Endothelial cell of umbilical vein (primary cell): Measurements from ENCODE around the gene GHRH. TPM values are rescaled to one million over a fixed set of nuclear protein-coding genes. Genes with fewer than 3 reads are reported as not detected.

Experiments
- BruUV-seq: library from RNA; stranded (reverse); fragments of 400-500 nt; replicated peaks from 2 replicates; lab custom pipeline; 2021; lab: Mats Ljungman, UMichigan
- CTCF ChIA-PET: fragments of 300-600, 350-600 bp; sonication (Branson Sonifier 250); formaldehyde crosslinking; loops from one replicate; lab custom pipeline; 2021; ENCODE audit warnings: antibody characterized with exemption, inconsistent platforms; lab: Charles Lee
- POLR2A ChIA-PET: fragments of 300-600, 350-600 bp; sonication (Branson Sonifier 250); formaldehyde crosslinking; loops from one replicate; lab custom pipeline; 2021; ENCODE audit warnings: antibody characterized with exemption, inconsistent platforms; lab: Charles Lee
- DNase-seq: peaks from one replicate; pipeline ENCODE4 v3.0.0-alpha.2; 2011; ENCODE audit warnings: low read depth, low spot score
- FAIRE-seq: peaks from 2 replicates; lab custom pipeline; 2011; peaks lifted over from hg19 to GRCh38; lab: Jason Lieb, UNC
- H2AFZ ChIP-seq: 2 replicates; pipeline ENCODE4 v1.6.0; 2012; ENCODE audit warnings: low read depth, low read length, control low read depth, inconsistent platforms
- H3K27ac ChIP-seq: 2 replicates; pipeline ENCODE4 v1.5.1; 2011; ENCODE audit warnings: low read depth, mild to moderate bottlenecking, control low read depth, low read length, moderate library complexity; ENCODE audit not compliant: insufficient read depth
- H3K27me3 ChIP-seq, 2 experiments: 2 replicates each; pipeline versions ENCODE4 v1.6.0 to v1.6.1; 2011; ENCODE audit warnings: low read length in 2 of 2, mixed read lengths in 1 of 2; ENCODE audit not compliant: control insufficient read depth in 2 of 2, insufficient read depth in 2 of 2
- H3K36me3 ChIP-seq, 2 experiments: 2 replicates in 1 of 2; 3 replicates in 1 of 2; pipeline ENCODE4 v1.5.1; 2011; ENCODE audit warnings: low read length in 2 of 2, mild to moderate bottlenecking in 1 of 2, moderate library complexity in 1 of 2; ENCODE audit not compliant: control insufficient read depth in 2 of 2, insufficient read depth in 2 of 2; ENCODE audit errors: extremely low read depth in 1 of 2
- H3K4me1 ChIP-seq: 3 replicates; pipeline ENCODE4 v1.5.1; 2011; ENCODE audit warnings: mild to moderate bottlenecking, low read length; ENCODE audit not compliant: control insufficient read depth, insufficient read depth; ENCODE audit errors: extremely low read depth
- H3K4me2 ChIP-seq: 2 replicates; pipeline ENCODE4 v1.6.1; 2011; ENCODE audit warnings: low read length, control low read depth, mixed read lengths; ENCODE audit not compliant: insufficient read depth
- H3K4me3 ChIP-seq, 3 experiments: fragments of 200-600 bp in 1 of 3; sonication (generic), shearing (Covaris generic) in 1 of 3; replicated peaks in 1 of 3; 2 replicates each; pipeline ENCODE4 v1.5.1; 2011 to 2016; ENCODE audit warnings: control low read depth in 3 of 3, low read length in 3 of 3, mild to moderate bottlenecking in 2 of 3, inconsistent platforms in 1 of 3, low read depth in 1 of 3, moderate library complexity in 1 of 3; ENCODE audit not compliant: insufficient read depth in 1 of 3
- H3K79me2 ChIP-seq: 2 replicates; pipeline ENCODE4 v1.6.0; 2012; ENCODE audit warnings: low read length, inconsistent platforms; ENCODE audit not compliant: control insufficient read depth, insufficient read depth
- H3K9ac ChIP-seq: replicated peaks from 2 replicates; pipeline ENCODE3; 2011; ENCODE audit warnings: low read length, control low read depth; ENCODE audit not compliant: insufficient read depth; ENCODE audit errors: extremely low read depth
- H3K9me1 ChIP-seq: replicated peaks from 3 replicates; pipeline ENCODE4 v1.6.0; 2011; ENCODE audit warnings: mild to moderate bottlenecking, low read length; ENCODE audit not compliant: control insufficient read depth, insufficient read depth; ENCODE audit errors: extremely low read depth
- H3K9me3 ChIP-seq: replicated peaks from 2 replicates; pipeline ENCODE4 v1.5.1; 2012; ENCODE audit warnings: low read length, inconsistent platforms; ENCODE audit not compliant: control insufficient read depth, insufficient read depth
- H4K20me1 ChIP-seq: replicated peaks from 2 replicates; pipeline ENCODE3; 2011; ENCODE audit warnings: mild to moderate bottlenecking, low read length; ENCODE audit not compliant: control insufficient read depth, insufficient read depth; ENCODE audit errors: extremely low read depth
- CTCF ChIP-seq, 2 donors: IDR thresholded peaks; 1 replicate in 1 of 2; 2 replicates in 1 of 2; pipeline ENCODE4 v1.5.1; 2011; ENCODE audit warnings: low read length in 2 of 2, mild to moderate bottlenecking in 2 of 2, moderate library complexity in 2 of 2, control low read depth in 1 of 2, inconsistent platforms in 1 of 2, low read depth in 1 of 2; ENCODE audit not compliant: insufficient read depth in 1 of 2; ENCODE audit errors: extremely low read depth in 1 of 2
- EZH2 ChIP-seq: IDR thresholded peaks from 2 replicates; pipeline ENCODE4 v1.6.1; 2012; ENCODE audit warnings: borderline replicate concordance, low read depth, mild to moderate bottlenecking, moderate library complexity, low read length, inconsistent platforms; ENCODE audit not compliant: severe bottlenecking
- FOS ChIP-seq: IDR thresholded peaks from 2 replicates; pipeline ENCODE4 v1.6.1; 2011; ENCODE audit warnings: mild to moderate bottlenecking, low read length, moderate library complexity, borderline replicate concordance; ENCODE audit not compliant: insufficient read depth
- GATA2 ChIP-seq: IDR thresholded peaks from 2 replicates; pipeline ENCODE4 v1.7.0; 2011; ENCODE audit warnings: low read depth, mild to moderate bottlenecking, moderate library complexity, mixed read lengths, low read length; ENCODE audit not compliant: insufficient read length, insufficient read depth
- JUN ChIP-seq: IDR thresholded peaks from 2 replicates; pipeline ENCODE4 v1.6.1; 2011; ENCODE audit warnings: borderline replicate concordance, low read depth; ENCODE audit not compliant: insufficient read length, insufficient read depth
- MAX ChIP-seq: IDR thresholded peaks from 2 replicates; pipeline ENCODE4 v1.6.1; 2011; ENCODE audit not compliant: insufficient read depth, insufficient read length
- MYC ChIP-seq: IDR thresholded peaks from one replicate; pipeline ENCODE4 v1.6.1; 2011; ENCODE audit warnings: mild to moderate bottlenecking, low read depth, low read length
- POLR2A ChIP-seq: IDR thresholded peaks from 2 replicates; pipeline ENCODE4 v1.6.1; 2012; ENCODE audit warnings: low read depth, mild to moderate bottlenecking, control low read depth, low read length
- POLR2AphosphoS5 ChIP-seq: IDR thresholded peaks from 2 replicates; pipeline ENCODE4 v1.6.1; 2012; ENCODE audit warnings: low read depth, mild to moderate bottlenecking, control low read depth, low read length, moderate library complexity; ENCODE audit not compliant: insufficient read depth
- dilution Hi-C: fragments of 300-500 bp; cut with MboI; formaldehyde crosslinking; loops from one replicate; pipeline ENCODE4 v1.15.0; 2019; ENCODE audit warnings: low sequenced_read_pairs; ENCODE audit not compliant: extremely low pct_ligation_motif_present
- intact Hi-C: fragments of 100-400 bp; cut with micrococcal nuclease; formaldehyde crosslinking; loops from one replicate; pipeline ENCODE4 v1.10.0; 2022
- polyA plus RNA-seq, 4 experiments: library from polyadenylated mRNA; depleted of rRNA in 3 of 4; stranded (reverse) in 3 of 4; unstranded in 1 of 4; fragments of >200 nt; gene quantifications; 2 replicates each; pipeline versions ENCODE4 v1.2.1 to v1.2.3, GENCODE V29; 2011 to 2012; ENCODE audit warnings: missing spikeins in 1 of 4
- total RNA-seq: library from RNA; stranded (reverse); gene quantifications from 2 replicates; pipeline ENCODE4 v1.2.3, GENCODE V29; 2021

GHRH gene
- total and polyA plus RNA-seq, 2 donors (not counting 3 experiments of a cell fraction or from before 2014, with no cell fraction given), result not detected

GRCh38 chr20:37236462-37236861, 25.2 kb downstream of the GHRH start:
- dilution Hi-C loops, result no loop called here
- Histone ChIP-seq H3K4me1 (no peaks in the 10 kb centered on the region), H3K4me2 (no peak overlapping the region), H3K36me3 (peaks cover 38 to 43% of the 10 kb centered on the region in 2 experiments), H2AFZ (no peak overlapping the region), H3K27me3 (no peaks in the 10 kb centered on the region), H3K79me2 (no peaks in the 10 kb centered on the region), H3K9me3 (no peaks in the 10 kb centered on the region), H3K27ac (no peak overlapping the region), H3K9ac (no peak overlapping the region), H4K20me1 (no peaks in the 10 kb centered on the region), H3K9me1 (no peaks in the 10 kb centered on the region), H3K4me3 (no peak overlapping the region)
- BruUV-seq, result no TSS peak
- ChIA-PET POLR2A (interaction anchor here (0.6 kb wide), 1 partner anchor 143 kb away, joined by 3 read pairs; no protein-coding TSS in a partner anchor), CTCF (interaction anchor here (2.4 kb wide), 1 partner anchor 41 kb away, joined by 10 read pairs; no protein-coding TSS in a partner anchor)
- no peak for FAIRE-seq
- intact Hi-C loops, result no loop called here
- no peak for DNase-seq
- TF ChIP-seq GATA2, result no peak

- no TSS peak for BruUV-seq
- H3K27me3 ChIP-seq, result no peaks in the 10 kb centered on the region
- intact Hi-C loops, result no loop called here
- H3K9me1 ChIP-seq, result no peaks in the 10 kb centered on the region
- no peak overlapping the region for H3K27ac ChIP-seq
- H3K4me2 ChIP-seq, result no peak overlapping the region
- no peaks in the 10 kb centered on the region for H3K4me1 ChIP-seq
- no peak overlapping the region for H3K9ac ChIP-seq
- POLR2A ChIA-PET, result no interaction called here
- no peaks in the 10 kb centered on the region for H4K20me1 ChIP-seq
- H3K36me3 ChIP-seq, result peaks cover 40 to 41% of the 10 kb centered on the region in 2 experiments
- H3K79me2 ChIP-seq, result no peaks in the 10 kb centered on the region
- no peak overlapping the region for H2AFZ ChIP-seq
- H3K4me3 ChIP-seq, result no peak overlapping the region
- CTCF ChIA-PET, result interaction anchor here (1.1 to 1.3 kb wide), 2 partner anchors 9 to 43 kb away, joined by 3 to 4 read pairs; no protein-coding TSS in a partner anchor
- TF ChIP-seq MYC (no peak), EZH2 (no peak), POLR2A (no peak), MAX (no peak), GATA2 (no peak), CTCF (IDR thresholded peaks at IDR 0.05; ENCODE audit: extremely low read depth in 1 of 2, insufficient read depth in 1 of 2, low read depth in 1 of 2, low read length in 2 of 2) (no peak), POLR2AphosphoS5 (no peak), JUN (no peak), FOS (no peak)
- FAIRE-seq (peak; percentile 69), DNase-seq (peak; percentile 84)
- no peaks in the 10 kb centered on the region for H3K9me3 ChIP-seq
- dilution Hi-C loops, result no loop called here
Observed at GRCh38 chr20:37235065-37235464, 26.5 kb downstream of the GHRH start.
